HEK293T (cell line): ENCODE measurements around the gene SIK3.

ENCODE experiments used
- CTCF ChIA-PET: fragments of 350-600 bp; formaldehyde crosslinking; extraction: SDS; loops from one replicate; lab custom pipeline; 2021; ENCODE audit warnings: antibody characterized with exemption, inconsistent platforms; lab: Yijun Ruan, JAX
- POLR2A ChIA-PET: fragments of 350-600 bp; formaldehyde crosslinking; extraction: SDS; loops from one replicate; lab custom pipeline; 2020; ENCODE audit warnings: antibody characterized with exemption, inconsistent platforms; lab: Yijun Ruan, JAX
- DNase-seq: peaks from one replicate; pipeline ENCODE4 v3.0.0; 2012; ENCODE audit warnings: mixed read lengths; ENCODE audit errors: extremely low spot score
- ARNT ChIP-seq: fragments of 450-650 bp; IDR thresholded peaks from 2 replicates; pipeline ENCODE4 v1.6.1; 2017; ENCODE audit warnings: mild to moderate bottlenecking
- BHLHE40 ChIP-seq: fragments of 450-650 bp; IDR thresholded peaks from 2 replicates; pipeline ENCODE4 v1.6.1; 2016; ENCODE audit warnings: mild to moderate bottlenecking, moderate library complexity, borderline replicate concordance
- CTBP1 ChIP-seq: fragments of 450-650 bp; IDR thresholded peaks from 2 replicates; pipeline ENCODE4 v1.6.1; 2016; ENCODE audit warnings: borderline replicate concordance
- ELF4 ChIP-seq: fragments of 450-650 bp; IDR thresholded peaks from 2 replicates; pipeline ENCODE4 v1.6.1; 2017; ENCODE audit warnings: antibody characterized with exemption
- FOXA1 ChIP-seq: fragments of 450-650 bp; IDR thresholded peaks from 2 replicates; pipeline ENCODE4 v1.6.1; 2016; ENCODE audit warnings: mild to moderate bottlenecking
- FOXK2 ChIP-seq: fragments of 450-650 bp; IDR thresholded peaks from 2 replicates; pipeline ENCODE4 v1.6.1; 2016; ENCODE audit warnings: mild to moderate bottlenecking
- FOXM1 ChIP-seq: fragments of 450-650 bp; IDR thresholded peaks from 2 replicates; pipeline ENCODE4 v1.6.1; 2017; ENCODE audit warnings: mild to moderate bottlenecking, borderline replicate concordance
- HDGF ChIP-seq: fragments of 450-650 bp; IDR thresholded peaks from 2 replicates; pipeline ENCODE4 v1.6.1; 2017; ENCODE audit warnings: antibody characterized with exemption, borderline replicate concordance
- L3MBTL2 ChIP-seq: fragments of 450-650 bp; conservative IDR thresholded peaks from 2 replicates; pipeline ENCODE4 v1.6.1; 2016; ENCODE audit warnings: mild to moderate bottlenecking
- LEF1 ChIP-seq: fragments of 450-650 bp; IDR thresholded peaks from 2 replicates; pipeline ENCODE4 v1.6.1; 2017; ENCODE audit warnings: mild to moderate bottlenecking, borderline replicate concordance
- NFRKB ChIP-seq: fragments of 450-650 bp; IDR thresholded peaks from 2 replicates; pipeline ENCODE4 v1.6.1; 2016; ENCODE audit warnings: mild to moderate bottlenecking, moderate library complexity
- PKNOX1 ChIP-seq: fragments of 450-650 bp; IDR thresholded peaks from 2 replicates; pipeline ENCODE4 v1.6.1; 2016
- SP1 ChIP-seq: fragments of 450-650 bp; IDR thresholded peaks from 2 replicates; pipeline ENCODE4 v1.6.1; 2017
- SUZ12 ChIP-seq: fragments of 450-650 bp; IDR thresholded peaks from 2 replicates; pipeline ENCODE4 v1.6.1; 2016; ENCODE audit warnings: mild to moderate bottlenecking
- TARDBP ChIP-seq: fragments of 450-650 bp; IDR thresholded peaks from 2 replicates; pipeline ENCODE4 v1.6.1; 2016
- ZNF384 ChIP-seq: fragments of 450-650 bp; IDR thresholded peaks from 2 replicates; pipeline ENCODE4 v1.6.1; 2016

SIK3 gene

GRCh38 chr11:116990061-116990473, 108.2 kb downstream of the SIK3 start:
- POLR2A ChIA-PET = no interaction called here
- CTCF ChIA-PET = no interaction called here
- TF ChIP-seq LEF1 = no peak
- TF ChIP-seq TARDBP = no peak
- DNase-seq = no peak

- DNase-seq = no peak
- CTCF ChIA-PET = no interaction called here
- POLR2A ChIA-PET = no interaction called here
- TF ChIP-seq ELF4 (no peak), ARNT (no peak), L3MBTL2 (no peak), SP1 (no peak), SUZ12 (no peak), BHLHE40 (no peak), LEF1 (no peak), HDGF (no peak), FOXK2 (no peak), NFRKB (no peak), CTBP1 (no peak), PKNOX1 (no peak), FOXA1 (no peak), TARDBP (no peak), ZNF384 (no peak), FOXM1 (no peak)
Observed at GRCh38 chr11:116989184-116989583, 109.0 kb downstream of the SIK3 start.

- DNase-seq = no peak
- POLR2A ChIA-PET = no interaction called here
- TF ChIP-seq FOXM1 = no peak
- TF ChIP-seq NFRKB = no peak
- no peak for TF ChIP-seq ELF4
- no peak for TF ChIP-seq ZNF384
- TF ChIP-seq SUZ12 = no peak
- TF ChIP-seq FOXK2 = no peak
- TF ChIP-seq FOXA1 = no peak
- no peak for TF ChIP-seq HDGF
- no peak for TF ChIP-seq ARNT
- TF ChIP-seq SP1 = no peak
- TF ChIP-seq CTBP1 = no peak
- no peak for TF ChIP-seq PKNOX1
- no peak for TF ChIP-seq LEF1
- CTCF ChIA-PET = interaction anchor here (0.6 kb wide), 1 partner anchor 152 kb away, joined by 3 read pairs; no protein-coding TSS in a partner anchor
Observed at GRCh38 chr11:116986521-116987105, 111.6 kb downstream of the SIK3 start.

- ChIA-PET CTCF (interaction anchor here (1.3 kb wide), 1 partner anchor 9 kb away, joined by 3 read pairs; no protein-coding TSS in a partner anchor), POLR2A (no interaction called here)
- TF ChIP-seq L3MBTL2 (no peak), HDGF (no peak), CTBP1 (no peak), ARNT (no peak), LEF1 (no peak), TARDBP (no peak), NFRKB (no peak), PKNOX1 (no peak), ZNF384 (no peak), ELF4 (no peak), SP1 (no peak), FOXA1 (no peak), BHLHE40 (no peak)
- DNase-seq = no peak
Observed at GRCh38 chr11:116984589-116984988, 113.6 kb downstream of the SIK3 start.

- TF ChIP-seq CTBP1 (no peak), NFRKB (no peak), LEF1 (no peak), FOXM1 (no peak), PKNOX1 (no peak), TARDBP (no peak), SP1 (no peak), SUZ12 (no peak), BHLHE40 (no peak), ARNT (no peak), HDGF (no peak), L3MBTL2 (no peak)
- DNase-seq = no peak
- CTCF ChIA-PET = interaction anchor here (1.3 kb wide), 1 partner anchor 9 kb away, joined by 3 read pairs; no protein-coding TSS in a partner anchor
- POLR2A ChIA-PET = no interaction called here
Observed at GRCh38 chr11:116984186-116984585, 114.0 kb downstream of the SIK3 start.

- DNase-seq = no peak
- CTCF ChIA-PET = no interaction called here
- no peak for TF ChIP-seq LEF1
- no peak for TF ChIP-seq SUZ12
- no peak for TF ChIP-seq ARNT
- no peak for TF ChIP-seq TARDBP
- no peak for TF ChIP-seq ZNF384
- no peak for TF ChIP-seq NFRKB
- POLR2A ChIA-PET = no interaction called here
Observed at GRCh38 chr11:116981266-116981885, 116.9 kb downstream of the SIK3 start.
